Measurements from ENCODE around the gene METAP2. TPM values are rescaled to one million over a fixed set of nuclear protein-coding genes. Genes with fewer than 3 reads are reported as not detected.

Gene METAP2
- total and polyA plus RNA-seq, 2 of the 8 experiments (the other 6 are each of a cell fraction or from before 2014, with no cell fraction given): 41.3 to 114 TPM

DNA sequence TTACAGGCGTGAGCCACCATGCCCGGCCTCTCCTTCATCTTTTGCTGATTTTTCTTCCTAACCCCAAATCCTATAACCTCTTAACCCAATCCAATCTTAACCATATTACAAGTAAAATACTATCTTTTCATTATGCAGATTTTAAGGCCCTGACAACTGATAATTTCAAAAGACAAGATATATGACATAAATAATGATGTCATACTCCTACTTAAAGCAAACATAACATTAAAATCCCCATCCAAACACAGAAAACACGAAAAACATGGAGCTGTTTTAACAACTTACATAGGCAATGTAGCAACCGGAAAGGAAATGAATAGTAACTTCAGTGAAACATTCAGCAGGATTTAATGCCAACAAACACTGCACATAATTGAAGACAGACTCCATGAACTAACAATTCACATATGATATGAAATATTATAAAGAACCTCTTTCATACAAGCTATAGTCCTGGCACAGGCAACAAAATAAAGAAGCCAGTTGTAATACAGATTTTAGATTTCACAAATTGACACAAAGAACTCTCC is 55.8 kb downstream of the METAP2 start (continued):
- TF ChIP-seq, protein P1, sequence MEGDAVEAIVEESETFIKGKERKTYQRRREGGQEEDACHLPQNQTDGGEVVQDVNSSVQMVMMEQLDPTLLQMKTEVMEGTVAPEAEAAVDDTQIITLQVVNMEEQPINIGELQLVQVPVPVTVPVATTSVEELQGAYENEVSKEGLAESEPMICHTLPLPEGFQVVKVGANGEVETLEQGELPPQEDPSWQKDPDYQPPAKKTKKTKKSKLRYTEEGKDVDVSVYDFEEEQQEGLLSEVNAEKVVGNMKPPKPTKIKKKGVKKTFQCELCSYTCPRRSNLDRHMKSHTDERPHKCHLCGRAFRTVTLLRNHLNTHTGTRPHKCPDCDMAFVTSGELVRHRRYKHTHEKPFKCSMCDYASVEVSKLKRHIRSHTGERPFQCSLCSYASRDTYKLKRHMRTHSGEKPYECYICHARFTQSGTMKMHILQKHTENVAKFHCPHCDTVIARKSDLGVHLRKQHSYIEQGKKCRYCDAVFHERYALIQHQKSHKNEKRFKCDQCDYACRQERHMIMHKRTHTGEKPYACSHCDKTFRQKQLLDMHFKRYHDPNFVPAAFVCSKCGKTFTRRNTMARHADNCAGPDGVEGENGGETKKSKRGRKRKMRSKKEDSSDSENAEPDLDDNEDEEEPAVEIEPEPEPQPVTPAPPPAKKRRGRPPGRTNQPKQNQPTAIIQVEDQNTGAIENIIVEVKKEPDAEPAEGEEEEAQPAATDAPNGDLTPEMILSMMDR (IDR thresholded peaks at IDR 0.05; ENCODE audit: control extremely low read depth in 1 of 3, insufficient read depth in 1 of 3, low read depth in 1 of 3, low read length in 3 of 3): no peak
- TF ChIP-seq, protein P2, sequence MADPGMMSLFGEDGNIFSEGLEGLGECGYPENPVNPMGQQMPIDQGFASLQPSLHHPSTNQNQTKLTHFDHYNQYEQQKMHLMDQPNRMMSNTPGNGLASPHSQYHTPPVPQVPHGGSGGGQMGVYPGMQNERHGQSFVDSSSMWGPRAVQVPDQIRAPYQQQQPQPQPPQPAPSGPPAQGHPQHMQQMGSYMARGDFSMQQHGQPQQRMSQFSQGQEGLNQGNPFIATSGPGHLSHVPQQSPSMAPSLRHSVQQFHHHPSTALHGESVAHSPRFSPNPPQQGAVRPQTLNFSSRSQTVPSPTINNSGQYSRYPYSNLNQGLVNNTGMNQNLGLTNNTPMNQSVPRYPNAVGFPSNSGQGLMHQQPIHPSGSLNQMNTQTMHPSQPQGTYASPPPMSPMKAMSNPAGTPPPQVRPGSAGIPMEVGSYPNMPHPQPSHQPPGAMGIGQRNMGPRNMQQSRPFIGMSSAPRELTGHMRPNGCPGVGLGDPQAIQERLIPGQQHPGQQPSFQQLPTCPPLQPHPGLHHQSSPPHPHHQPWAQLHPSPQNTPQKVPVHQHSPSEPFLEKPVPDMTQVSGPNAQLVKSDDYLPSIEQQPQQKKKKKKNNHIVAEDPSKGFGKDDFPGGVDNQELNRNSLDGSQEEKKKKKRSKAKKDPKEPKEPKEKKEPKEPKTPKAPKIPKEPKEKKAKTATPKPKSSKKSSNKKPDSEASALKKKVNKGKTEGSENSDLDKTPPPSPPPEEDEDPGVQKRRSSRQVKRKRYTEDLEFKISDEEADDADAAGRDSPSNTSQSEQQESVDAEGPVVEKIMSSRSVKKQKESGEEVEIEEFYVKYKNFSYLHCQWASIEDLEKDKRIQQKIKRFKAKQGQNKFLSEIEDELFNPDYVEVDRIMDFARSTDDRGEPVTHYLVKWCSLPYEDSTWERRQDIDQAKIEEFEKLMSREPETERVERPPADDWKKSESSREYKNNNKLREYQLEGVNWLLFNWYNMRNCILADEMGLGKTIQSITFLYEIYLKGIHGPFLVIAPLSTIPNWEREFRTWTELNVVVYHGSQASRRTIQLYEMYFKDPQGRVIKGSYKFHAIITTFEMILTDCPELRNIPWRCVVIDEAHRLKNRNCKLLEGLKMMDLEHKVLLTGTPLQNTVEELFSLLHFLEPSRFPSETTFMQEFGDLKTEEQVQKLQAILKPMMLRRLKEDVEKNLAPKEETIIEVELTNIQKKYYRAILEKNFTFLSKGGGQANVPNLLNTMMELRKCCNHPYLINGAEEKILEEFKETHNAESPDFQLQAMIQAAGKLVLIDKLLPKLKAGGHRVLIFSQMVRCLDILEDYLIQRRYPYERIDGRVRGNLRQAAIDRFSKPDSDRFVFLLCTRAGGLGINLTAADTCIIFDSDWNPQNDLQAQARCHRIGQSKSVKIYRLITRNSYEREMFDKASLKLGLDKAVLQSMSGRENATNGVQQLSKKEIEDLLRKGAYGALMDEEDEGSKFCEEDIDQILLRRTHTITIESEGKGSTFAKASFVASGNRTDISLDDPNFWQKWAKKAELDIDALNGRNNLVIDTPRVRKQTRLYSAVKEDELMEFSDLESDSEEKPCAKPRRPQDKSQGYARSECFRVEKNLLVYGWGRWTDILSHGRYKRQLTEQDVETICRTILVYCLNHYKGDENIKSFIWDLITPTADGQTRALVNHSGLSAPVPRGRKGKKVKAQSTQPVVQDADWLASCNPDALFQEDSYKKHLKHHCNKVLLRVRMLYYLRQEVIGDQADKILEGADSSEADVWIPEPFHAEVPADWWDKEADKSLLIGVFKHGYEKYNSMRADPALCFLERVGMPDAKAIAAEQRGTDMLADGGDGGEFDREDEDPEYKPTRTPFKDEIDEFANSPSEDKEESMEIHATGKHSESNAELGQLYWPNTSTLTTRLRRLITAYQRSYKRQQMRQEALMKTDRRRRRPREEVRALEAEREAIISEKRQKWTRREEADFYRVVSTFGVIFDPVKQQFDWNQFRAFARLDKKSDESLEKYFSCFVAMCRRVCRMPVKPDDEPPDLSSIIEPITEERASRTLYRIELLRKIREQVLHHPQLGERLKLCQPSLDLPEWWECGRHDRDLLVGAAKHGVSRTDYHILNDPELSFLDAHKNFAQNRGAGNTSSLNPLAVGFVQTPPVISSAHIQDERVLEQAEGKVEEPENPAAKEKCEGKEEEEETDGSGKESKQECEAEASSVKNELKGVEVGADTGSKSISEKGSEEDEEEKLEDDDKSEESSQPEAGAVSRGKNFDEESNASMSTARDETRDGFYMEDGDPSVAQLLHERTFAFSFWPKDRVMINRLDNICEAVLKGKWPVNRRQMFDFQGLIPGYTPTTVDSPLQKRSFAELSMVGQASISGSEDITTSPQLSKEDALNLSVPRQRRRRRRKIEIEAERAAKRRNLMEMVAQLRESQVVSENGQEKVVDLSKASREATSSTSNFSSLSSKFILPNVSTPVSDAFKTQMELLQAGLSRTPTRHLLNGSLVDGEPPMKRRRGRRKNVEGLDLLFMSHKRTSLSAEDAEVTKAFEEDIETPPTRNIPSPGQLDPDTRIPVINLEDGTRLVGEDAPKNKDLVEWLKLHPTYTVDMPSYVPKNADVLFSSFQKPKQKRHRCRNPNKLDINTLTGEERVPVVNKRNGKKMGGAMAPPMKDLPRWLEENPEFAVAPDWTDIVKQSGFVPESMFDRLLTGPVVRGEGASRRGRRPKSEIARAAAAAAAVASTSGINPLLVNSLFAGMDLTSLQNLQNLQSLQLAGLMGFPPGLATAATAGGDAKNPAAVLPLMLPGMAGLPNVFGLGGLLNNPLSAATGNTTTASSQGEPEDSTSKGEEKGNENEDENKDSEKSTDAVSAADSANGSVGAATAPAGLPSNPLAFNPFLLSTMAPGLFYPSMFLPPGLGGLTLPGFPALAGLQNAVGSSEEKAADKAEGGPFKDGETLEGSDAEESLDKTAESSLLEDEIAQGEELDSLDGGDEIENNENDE (IDR thresholded peaks at IDR 0.05; ENCODE audit: insufficient replicate concordance, low read length): no peak
- TF ChIP-seq CEBPB (IDR thresholded peaks at IDR 0.05; ENCODE audit: low read depth, low read length) (no peak), RXRA (IDR thresholded peaks at IDR 0.05; ENCODE audit: insufficient read depth, low read depth, low read length) (no peak), ASH2L (IDR thresholded peaks at IDR 0.05; ENCODE audit: low read length) (no peak), CHD2 (IDR thresholded peaks at IDR 0.05; ENCODE audit: low read length) (no peak)
- TF ChIP-seq, protein P3, sequence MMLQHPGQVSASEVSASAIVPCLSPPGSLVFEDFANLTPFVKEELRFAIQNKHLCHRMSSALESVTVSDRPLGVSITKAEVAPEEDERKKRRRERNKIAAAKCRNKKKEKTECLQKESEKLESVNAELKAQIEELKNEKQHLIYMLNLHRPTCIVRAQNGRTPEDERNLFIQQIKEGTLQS (IDR thresholded peaks at IDR 0.05; ENCODE audit: insufficient read depth, low read depth, low read length): no peak
- TF ChIP-seq, protein P4, sequence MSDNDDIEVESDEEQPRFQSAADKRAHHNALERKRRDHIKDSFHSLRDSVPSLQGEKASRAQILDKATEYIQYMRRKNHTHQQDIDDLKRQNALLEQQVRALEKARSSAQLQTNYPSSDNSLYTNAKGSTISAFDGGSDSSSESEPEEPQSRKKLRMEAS (IDR thresholded peaks at IDR 0.05): no peak

All from H1 (cell line).